ENCODE measurements around the gene KIF3A.

GRCh38 chr5:132734687-132735086, 2.7 kb downstream of the KIF3A start:
- TF ChIP-seq CTCF (IDR thresholded peaks at IDR 0.05) (no peak), EP300 (IDR thresholded peaks at IDR 0.05) (no peak), POLR2A (IDR thresholded peaks at IDR 0.05) (no peak)
